Measurements from ENCODE around the gene C16orf74. TPM values are rescaled to one million over a fixed set of nuclear protein-coding genes. Genes with fewer than 3 reads are reported as not detected.

Gene C16orf74
- total and polyA plus RNA-seq, 8 donors, result 0.37 to 1.3 (median 0.72) TPM

- no peaks in the 10 kb centered on the region for H3K36me3 ChIP-seq
- no peaks in the 10 kb centered on the region for H3K4me1 ChIP-seq
- no peaks in the 10 kb centered on the region for H3K27me3 ChIP-seq
- no peak overlapping the region for H3K27ac ChIP-seq
- no peak for FAIRE-seq
- no peak for DNase-seq
- ATAC-seq, result no peak
- WGBS, 2 donors, result 34 to 36% methylated on average over 6 of the region's 6 CpGs
- intact Hi-C loops (cut with DNase I), result loop anchor here in 2 of 3 donors (5.0 to 10.0 kb wide), 2 partner anchors 51 to 443 kb away; no protein-coding TSS in a partner anchor
- H3K4me3 ChIP-seq, result no peak overlapping the region
- no peaks in the 10 kb centered on the region for H3K9me3 ChIP-seq
- no peak for TF ChIP-seq CTCF (IDR thresholded peaks at IDR 0.05)
These were observed 32.8 kb downstream of the C16orf74 start for GRCh38 chr16:85718153-85718477.

DNA sequence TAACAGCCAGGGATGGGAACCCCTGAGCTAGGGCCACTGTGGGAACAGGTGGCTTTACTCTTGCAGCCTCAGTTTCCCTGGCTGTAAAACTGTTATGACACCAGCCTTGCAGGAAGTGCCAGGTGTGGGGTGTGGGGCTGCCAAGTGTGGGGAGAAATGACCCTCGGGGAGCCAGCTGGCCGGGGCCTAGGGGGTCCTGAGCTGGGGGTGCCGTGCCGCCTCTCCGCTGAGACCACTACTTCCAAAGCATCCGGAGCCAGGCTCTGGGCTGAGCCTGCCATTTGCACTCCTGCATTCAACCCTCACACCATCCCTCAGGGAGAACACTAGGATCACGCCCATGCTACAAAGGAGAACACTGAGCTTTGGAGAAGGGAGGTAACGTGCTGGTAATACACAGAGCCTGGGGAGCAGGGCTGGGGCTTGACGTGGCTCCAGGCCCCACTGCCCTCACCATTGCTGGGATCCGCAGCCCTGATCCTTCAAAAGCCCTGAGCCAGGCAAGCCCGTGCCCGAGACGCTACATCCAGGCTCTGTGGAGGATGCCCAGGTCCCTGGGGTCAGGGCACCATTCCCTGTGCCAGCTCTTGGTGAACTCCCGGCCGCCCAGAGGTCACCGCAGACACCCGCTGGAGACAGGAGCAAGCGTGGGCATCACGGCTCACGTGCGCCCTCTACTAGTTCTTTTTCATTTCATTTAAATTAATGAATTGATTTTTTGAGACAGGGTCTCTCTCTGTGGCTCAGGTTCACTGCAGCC, 33.3 kb downstream of the C16orf74 start:
- 34 to 40% methylated on average over 21 of the region's 21 CpGs for WGBS, 2 donors
- no peak overlapping the region for H3K4me3 ChIP-seq
- intact Hi-C loops (cut with DNase I), result loop anchor here in 2 of 3 donors (5.0 to 10.0 kb wide), 2 partner anchors 50 to 443 kb away; no protein-coding TSS in a partner anchor
- no peaks in the 10 kb centered on the region for H3K9me3 ChIP-seq
- H3K27ac ChIP-seq, result no peak overlapping the region
- H3K27me3 ChIP-seq, result no peaks in the 10 kb centered on the region
- peak; percentile 46 to 69 (median 58) for TF ChIP-seq CTCF (IDR thresholded peaks at IDR 0.05)
- no peaks in the 10 kb centered on the region for H3K36me3 ChIP-seq
- no peaks in the 10 kb centered on the region for H3K4me1 ChIP-seq
- DNase-seq (peak; percentile 49 to 87 (median 70)), FAIRE-seq (no peak), ATAC-seq (peak; percentile 68 to 87 (median 85))

DNA sequence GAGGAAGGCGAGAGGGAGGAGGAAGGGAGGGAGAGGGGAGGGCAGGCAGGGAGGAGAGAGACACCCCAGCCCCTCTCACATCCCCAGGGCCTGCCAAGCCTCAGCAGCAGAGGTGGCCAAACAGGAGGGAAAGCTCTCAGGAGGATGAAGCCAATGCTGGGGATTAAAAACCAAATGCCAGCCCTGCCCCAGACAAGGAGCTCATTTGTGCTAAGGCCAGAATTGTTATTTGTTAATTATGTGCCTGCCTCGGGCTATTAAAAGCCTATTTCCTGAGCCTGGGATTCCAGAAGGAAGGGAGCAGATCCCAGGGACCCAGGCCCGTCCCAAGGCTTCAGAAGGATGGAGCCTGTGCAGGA, 34.2 kb downstream of the C16orf74 start:
- intact Hi-C loops (cut with DNase I), result loop anchor here in 2 of 3 donors (5.0 to 10.0 kb wide), 2 partner anchors 49 to 442 kb away; no protein-coding TSS in a partner anchor
- FAIRE-seq (no peak), ATAC-seq (no peak), DNase-seq (no peak)
- H3K36me3 ChIP-seq, result no peaks in the 10 kb centered on the region
- no peak for TF ChIP-seq CTCF (IDR thresholded peaks at IDR 0.05)
- no peak overlapping the region for H3K27ac ChIP-seq
- H3K4me3 ChIP-seq, result no peak overlapping the region
- 79 to 87% methylated on average over 3 of the region's 3 CpGs for WGBS, 2 donors
- H3K4me1 ChIP-seq, result no peaks in the 10 kb centered on the region
- H3K27me3 ChIP-seq, result no peaks in the 10 kb centered on the region
- H3K9me3 ChIP-seq, result no peaks in the 10 kb centered on the region

DNA sequence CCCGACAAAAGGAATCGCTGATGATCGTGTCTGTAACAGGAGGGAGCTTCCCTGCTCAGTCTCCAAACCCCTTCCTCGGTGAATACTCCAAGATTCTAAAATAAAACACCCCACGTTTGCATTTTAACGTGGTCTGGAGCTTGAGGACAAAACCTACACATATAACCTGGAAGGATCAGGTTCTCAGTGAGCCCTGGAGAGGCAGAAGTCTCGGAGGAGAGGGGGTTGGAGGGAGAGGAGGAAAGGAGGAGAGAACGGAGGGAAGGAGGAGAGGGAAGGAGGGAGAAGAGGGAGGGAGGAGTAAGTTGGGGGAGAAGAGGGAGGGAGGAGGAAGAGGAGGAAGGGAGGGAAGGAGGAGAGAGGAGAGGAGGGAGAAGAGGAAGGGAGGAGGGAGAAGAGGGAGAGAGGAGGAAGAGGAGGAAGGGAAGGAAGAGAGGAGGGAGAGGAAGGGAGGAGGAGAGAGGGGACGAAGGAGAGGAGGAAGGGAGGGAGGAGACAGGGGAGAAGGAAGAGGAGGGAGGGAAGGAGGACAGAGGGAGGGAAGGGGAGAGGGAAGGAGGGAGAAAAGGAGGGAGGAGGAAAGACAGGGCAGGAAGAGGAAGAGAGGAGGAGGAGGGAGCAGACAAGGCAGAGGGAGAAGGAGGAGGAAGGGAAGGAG, 34.7 kb downstream of the C16orf74 start:
- no peaks in the 10 kb centered on the region for H3K9me3 ChIP-seq
- no peak overlapping the region for H3K27ac ChIP-seq
- intact Hi-C loops (cut with DNase I), result loop anchor here in 2 of 3 donors (5.0 to 10.0 kb wide), 2 partner anchors 49 to 441 kb away; no protein-coding TSS in a partner anchor
- no peak overlapping the region for H3K4me3 ChIP-seq
- no peaks in the 10 kb centered on the region for H3K27me3 ChIP-seq
- WGBS, 2 donors, result 66 to 71% methylated on average over 9 of the region's 9 CpGs
- H3K36me3 ChIP-seq, result no peaks in the 10 kb centered on the region
- FAIRE-seq, result no peak
- TF ChIP-seq CTCF (IDR thresholded peaks at IDR 0.05), result no peak
- H3K4me1 ChIP-seq, result no peaks in the 10 kb centered on the region
- ATAC-seq, result no peak
- DNase-seq, result no peak

All from pancreas (tissue), 10 donors.